ENCODE measurements around the gene PGLYRP3. TPM values are rescaled to one million over a fixed set of nuclear protein-coding genes. Genes with fewer than 3 reads are reported as not detected.

Gene PGLYRP3
- total RNA-seq, 1 donor from 2014 or later: not detected

- DNase-seq (ENCODE audit: low spot score): no peak
- H3K4me1 Mint-ChIP-seq (ENCODE audit: low read depth): peaks cover 17% of the 10 kb centered on the region
Measured at GRCh38 chr1:153345187-153346076, 32.7 kb upstream of the PGLYRP3 start.

DNA sequence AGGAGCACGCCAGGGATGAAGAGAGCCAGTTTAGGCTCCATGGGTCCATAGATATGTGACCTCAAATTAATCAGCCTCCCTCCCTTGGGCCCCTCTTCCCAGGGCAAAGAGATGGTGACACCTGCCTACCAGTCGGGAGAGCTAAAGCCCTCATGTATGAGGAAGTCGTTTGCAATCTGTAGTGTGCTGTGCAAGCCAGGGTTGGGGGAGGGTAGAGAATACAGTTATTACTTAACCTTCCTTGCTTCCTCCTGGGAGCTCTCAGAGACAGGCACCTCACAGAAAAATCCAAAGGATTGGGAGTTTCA, 31.9 kb upstream of the PGLYRP3 start:
- Mint-ChIP-seq H3K27ac (no peak overlapping the region), H3K4me3 (ENCODE audit: low read depth) (no peak overlapping the region), H3K27me3 (ENCODE audit: low read depth) (peaks cover 26% of the 10 kb centered on the region), H3K36me3 (ENCODE audit: low read depth) (no peaks in the 10 kb centered on the region), H3K9me3 (no peaks in the 10 kb centered on the region), H3K4me1 (ENCODE audit: low read depth) (peaks cover 20% of the 10 kb centered on the region)
- no peak for DNase-seq (ENCODE audit: low spot score)
- intact Hi-C loops (cut with micrococcal nuclease): no loop called here

More at GRCh38 chr1:153345187-153346076, 32.7 kb upstream of the PGLYRP3 start:
- H3K27ac Mint-ChIP-seq: no peak overlapping the region
- intact Hi-C loops (cut with micrococcal nuclease): no loop called here
- no peaks in the 10 kb centered on the region for H3K36me3 Mint-ChIP-seq (ENCODE audit: low read depth)
- H3K4me3 Mint-ChIP-seq (ENCODE audit: low read depth): no peak overlapping the region
- no peaks in the 10 kb centered on the region for H3K9me3 Mint-ChIP-seq
- peaks cover 25% of the 10 kb centered on the region for H3K27me3 Mint-ChIP-seq (ENCODE audit: low read depth)

DNA sequence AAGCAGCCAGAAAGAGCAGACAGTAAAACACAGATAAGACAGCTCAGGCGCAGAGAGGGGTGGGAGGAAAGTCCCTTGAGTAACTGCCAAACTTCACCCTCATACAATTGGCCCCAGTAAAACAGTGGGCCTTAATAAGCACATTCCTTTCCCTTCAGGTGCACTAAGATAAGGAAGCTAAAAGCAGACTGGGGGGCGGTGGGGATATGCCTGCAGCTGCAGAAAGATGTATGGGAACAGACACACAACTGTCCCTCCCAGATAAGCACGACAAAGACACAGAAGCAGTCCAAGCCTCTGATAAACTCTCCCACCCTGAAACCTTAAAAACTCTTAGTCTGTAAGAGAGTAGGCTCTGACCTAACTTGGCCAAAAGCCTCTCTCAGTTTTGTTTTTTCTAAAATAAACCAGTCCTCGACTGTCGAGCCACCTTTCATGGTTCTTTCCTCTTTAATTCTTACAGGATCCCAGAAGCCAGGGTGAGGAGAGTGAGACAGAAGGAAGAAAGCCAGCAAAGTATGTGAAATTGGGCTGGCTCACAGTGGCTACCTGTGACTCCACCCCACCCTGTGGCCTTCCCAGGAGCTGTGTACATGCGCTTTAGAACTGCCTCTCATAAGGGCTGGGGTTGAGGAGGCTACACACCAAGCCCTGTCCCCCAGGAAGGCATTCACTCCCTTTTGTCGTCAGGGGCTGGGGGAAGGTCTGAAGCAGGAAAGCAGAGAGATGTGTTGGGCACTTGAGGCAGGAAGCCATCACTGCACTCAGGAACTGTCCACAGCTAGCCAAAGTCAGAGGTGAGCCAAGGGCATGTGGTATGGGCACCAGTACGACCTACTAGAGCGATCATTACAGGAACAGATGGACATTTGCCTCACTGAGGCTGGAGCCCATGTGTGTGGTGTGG, 31.3 kb upstream of the PGLYRP3 start:
- H3K4me1 Mint-ChIP-seq (ENCODE audit: low read depth): peaks cover 20% of the 10 kb centered on the region
- no peaks in the 10 kb centered on the region for H3K9me3 Mint-ChIP-seq
- no peaks in the 10 kb centered on the region for H3K36me3 Mint-ChIP-seq (ENCODE audit: low read depth)
- no peak for DNase-seq (ENCODE audit: low spot score)
- H3K27me3 Mint-ChIP-seq (ENCODE audit: low read depth): peaks cover 28% of the 10 kb centered on the region
- intact Hi-C loops (cut with micrococcal nuclease): no loop called here
- no peak overlapping the region for H3K27ac Mint-ChIP-seq
- no peak overlapping the region for H3K4me3 Mint-ChIP-seq (ENCODE audit: low read depth)

- peaks cover 35% of the 10 kb centered on the region for H3K27me3 Mint-ChIP-seq (ENCODE audit: low read depth)
- no peak overlapping the region for H3K4me3 Mint-ChIP-seq (ENCODE audit: low read depth)
- no peaks in the 10 kb centered on the region for H3K9me3 Mint-ChIP-seq
- H3K36me3 Mint-ChIP-seq (ENCODE audit: low read depth): no peaks in the 10 kb centered on the region
- H3K27ac Mint-ChIP-seq: no peak overlapping the region
- DNase-seq (ENCODE audit: low spot score): no peak
- peaks cover 20% of the 10 kb centered on the region for H3K4me1 Mint-ChIP-seq (ENCODE audit: low read depth)
- intact Hi-C loops (cut with micrococcal nuclease): no loop called here
Measured at GRCh38 chr1:153343040-153343681, 30.4 kb upstream of the PGLYRP3 start.

DNA sequence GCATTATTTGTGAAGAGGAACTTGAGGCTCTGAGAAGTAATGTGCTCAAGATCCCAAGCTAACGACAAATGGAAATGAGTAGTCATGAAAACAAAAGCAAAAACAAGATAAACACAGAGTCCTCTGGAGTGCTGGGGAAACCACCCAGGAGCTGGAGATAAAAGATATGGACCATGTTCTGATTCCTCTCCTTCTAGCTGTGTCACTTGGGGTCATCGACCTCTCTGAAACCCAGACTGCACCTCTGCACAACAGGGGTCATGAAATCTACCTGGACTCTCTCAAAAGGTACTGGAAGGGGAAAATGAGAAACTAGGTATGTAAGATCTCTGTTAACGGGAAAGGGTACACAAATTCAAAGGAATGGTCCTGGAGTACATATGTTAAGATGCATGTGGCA, 29.4 kb upstream of the PGLYRP3 start:
- no peak overlapping the region for H3K27ac Mint-ChIP-seq
- H3K4me3 Mint-ChIP-seq (ENCODE audit: low read depth): no peak overlapping the region
- peaks cover 36% of the 10 kb centered on the region for H3K27me3 Mint-ChIP-seq (ENCODE audit: low read depth)
- H3K4me1 Mint-ChIP-seq (ENCODE audit: low read depth): peaks cover 20% of the 10 kb centered on the region
- DNase-seq (ENCODE audit: low spot score): no peak
- H3K36me3 Mint-ChIP-seq (ENCODE audit: low read depth): no peaks in the 10 kb centered on the region
- H3K9me3 Mint-ChIP-seq: no peaks in the 10 kb centered on the region
- intact Hi-C loops (cut with micrococcal nuclease): no loop called here

GRCh38 chr1:153341431-153341934, 28.7 kb upstream of the PGLYRP3 start:
- no peak for DNase-seq (ENCODE audit: low spot score)
- Mint-ChIP-seq H3K4me1 (ENCODE audit: low read depth) (peaks cover 20% of the 10 kb centered on the region), H3K27me3 (ENCODE audit: low read depth) (peaks cover 34% of the 10 kb centered on the region), H3K36me3 (ENCODE audit: low read depth) (no peaks in the 10 kb centered on the region), H3K4me3 (ENCODE audit: low read depth) (no peak overlapping the region), H3K9me3 (no peaks in the 10 kb centered on the region), H3K27ac (no peak overlapping the region)
- intact Hi-C loops (cut with micrococcal nuclease): no loop called here

DNA sequence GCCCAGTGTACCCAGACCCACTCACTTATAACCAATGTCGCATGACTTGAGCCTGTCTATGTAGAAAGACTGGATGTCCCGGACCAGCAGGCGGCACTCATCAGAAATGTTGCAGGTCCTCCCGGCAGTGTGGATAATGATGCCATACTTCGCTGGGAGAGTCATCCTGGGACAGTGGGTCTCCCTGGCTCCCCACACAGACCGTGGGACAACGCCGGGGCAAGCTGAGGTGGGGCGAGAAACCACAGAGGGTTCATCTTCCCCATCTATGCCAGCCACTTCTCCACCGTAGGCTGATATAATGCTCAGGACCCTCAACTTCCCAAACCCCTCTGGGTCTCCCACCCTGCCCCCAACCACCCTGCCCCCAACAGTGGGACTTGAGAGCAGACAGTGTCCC, 27.6 kb upstream of the PGLYRP3 start:
- DNase-seq (ENCODE audit: low spot score): no peak
- H3K36me3 Mint-ChIP-seq (ENCODE audit: low read depth): no peaks in the 10 kb centered on the region
- no peaks in the 10 kb centered on the region for H3K9me3 Mint-ChIP-seq
- H3K4me1 Mint-ChIP-seq (ENCODE audit: low read depth): peaks cover 14% of the 10 kb centered on the region
- H3K4me3 Mint-ChIP-seq (ENCODE audit: low read depth): no peak overlapping the region
- H3K27me3 Mint-ChIP-seq (ENCODE audit: low read depth): peaks cover 27% of the 10 kb centered on the region
- no peak overlapping the region for H3K27ac Mint-ChIP-seq
- intact Hi-C loops (cut with micrococcal nuclease): no loop called here

DNA sequence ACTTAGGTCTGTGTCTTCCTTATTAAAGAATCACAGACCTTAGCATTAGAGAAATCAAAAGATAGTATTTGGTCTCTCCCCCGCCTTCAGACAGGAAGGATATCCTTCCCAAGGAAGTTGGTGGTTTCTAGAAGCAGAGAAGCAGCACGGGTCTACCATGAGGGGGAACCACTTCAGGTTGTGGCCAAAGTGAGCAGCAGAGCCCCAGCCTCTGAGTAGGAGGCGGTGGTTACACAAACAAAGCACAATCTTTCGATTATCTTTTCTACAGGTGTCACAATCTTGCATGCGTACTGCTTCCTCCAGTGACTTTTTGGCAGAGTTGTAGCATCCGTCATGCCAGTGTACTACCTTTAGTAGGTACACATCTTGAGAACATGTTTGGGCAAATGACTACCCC, 27.1 kb upstream of the PGLYRP3 start:
- no peak for DNase-seq (ENCODE audit: low spot score)
- no peaks in the 10 kb centered on the region for H3K9me3 Mint-ChIP-seq
- H3K36me3 Mint-ChIP-seq (ENCODE audit: low read depth): no peaks in the 10 kb centered on the region
- H3K27me3 Mint-ChIP-seq (ENCODE audit: low read depth): peaks cover 27% of the 10 kb centered on the region
- intact Hi-C loops (cut with micrococcal nuclease): no loop called here
- no peak overlapping the region for H3K4me3 Mint-ChIP-seq (ENCODE audit: low read depth)
- H3K27ac Mint-ChIP-seq: no peak overlapping the region
- peaks cover 14% of the 10 kb centered on the region for H3K4me1 Mint-ChIP-seq (ENCODE audit: low read depth)

DNA sequence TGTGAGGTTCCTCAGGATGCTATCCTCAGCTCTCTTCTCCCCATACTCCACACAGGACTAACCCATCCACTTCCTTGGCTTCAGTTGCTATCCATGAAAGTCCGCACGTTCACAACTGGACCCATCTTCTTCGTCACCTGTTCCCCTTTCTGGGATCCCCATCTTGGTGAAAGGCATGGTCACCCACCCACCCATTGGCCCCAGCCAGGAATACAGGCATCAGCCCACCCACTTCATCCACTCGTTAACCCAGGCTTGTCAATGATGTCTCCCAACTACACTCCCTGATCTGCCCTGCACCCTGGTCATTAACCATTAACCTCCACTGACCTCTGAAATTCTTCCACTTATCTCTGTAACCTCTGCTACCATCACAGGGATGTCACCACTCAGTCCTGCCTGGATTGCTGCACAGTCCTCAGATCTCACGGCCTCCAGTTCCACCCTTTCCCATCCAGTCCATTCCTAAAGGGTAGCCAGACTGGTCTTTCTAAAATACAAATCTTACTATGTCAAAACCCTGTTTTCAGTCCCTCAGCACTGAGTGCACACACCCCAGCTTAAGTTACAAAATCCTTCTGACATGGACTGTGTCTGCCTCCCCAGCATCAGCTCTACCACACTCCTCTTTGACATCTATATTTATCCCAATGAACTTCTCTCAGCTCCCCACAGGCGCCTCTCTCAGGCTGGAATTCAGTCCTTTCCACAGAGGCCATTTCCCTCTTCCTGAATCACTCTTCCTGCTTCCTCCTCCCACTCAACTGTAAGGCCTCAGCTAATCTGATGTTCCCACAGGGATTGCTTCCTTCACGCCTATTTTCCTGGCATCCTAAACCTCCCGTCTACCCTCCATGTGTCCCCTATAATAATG, 25.5 kb upstream of the PGLYRP3 start:
- no peak for DNase-seq (ENCODE audit: low spot score)
- Mint-ChIP-seq H3K9me3 (no peaks in the 10 kb centered on the region), H3K36me3 (ENCODE audit: low read depth) (no peaks in the 10 kb centered on the region), H3K4me1 (ENCODE audit: low read depth) (peaks cover 3% of the 10 kb centered on the region), H3K27me3 (ENCODE audit: low read depth) (peaks cover 24% of the 10 kb centered on the region), H3K4me3 (ENCODE audit: low read depth) (no peak overlapping the region), H3K27ac (no peak overlapping the region)
- intact Hi-C loops (cut with micrococcal nuclease): no loop called here

DNA sequence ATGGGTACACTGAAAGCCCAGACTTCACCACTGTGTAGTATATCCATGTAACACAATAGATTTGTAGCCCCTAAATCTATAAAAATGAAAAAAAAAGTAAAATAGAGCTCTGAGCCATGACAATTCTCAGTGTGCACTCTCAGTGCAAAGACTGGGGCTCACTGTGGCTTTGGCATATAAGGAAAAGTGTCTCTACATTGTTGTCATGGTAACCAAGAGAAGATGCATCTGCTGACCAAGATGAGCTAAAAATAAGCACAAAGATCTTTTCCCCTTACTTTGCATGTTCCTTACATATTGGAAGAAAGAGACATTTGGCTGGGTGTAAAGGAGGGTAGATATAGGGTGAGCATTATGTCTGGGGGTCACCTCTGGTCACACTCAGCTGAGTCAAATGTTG, 23.9 kb upstream of the PGLYRP3 start:
- H3K4me3 Mint-ChIP-seq (ENCODE audit: low read depth): no peak overlapping the region
- H3K27ac Mint-ChIP-seq: no peak overlapping the region
- intact Hi-C loops (cut with micrococcal nuclease): no loop called here
- no peak for DNase-seq (ENCODE audit: low spot score)
- peaks cover 17% of the 10 kb centered on the region for H3K27me3 Mint-ChIP-seq (ENCODE audit: low read depth)
- H3K36me3 Mint-ChIP-seq (ENCODE audit: low read depth): no peaks in the 10 kb centered on the region
- peaks cover 3% of the 10 kb centered on the region for H3K4me1 Mint-ChIP-seq (ENCODE audit: low read depth)
- H3K9me3 Mint-ChIP-seq: no peaks in the 10 kb centered on the region

GRCh38 chr1:153333902-153334301, 21.1 kb upstream of the PGLYRP3 start:
- no peaks in the 10 kb centered on the region for H3K36me3 Mint-ChIP-seq (ENCODE audit: low read depth)
- H3K4me3 Mint-ChIP-seq (ENCODE audit: low read depth): no peak overlapping the region
- DNase-seq (ENCODE audit: low spot score): no peak
- H3K27ac Mint-ChIP-seq: no peak overlapping the region
- H3K4me1 Mint-ChIP-seq (ENCODE audit: low read depth): no peaks in the 10 kb centered on the region
- H3K9me3 Mint-ChIP-seq: peaks cover 7% of the 10 kb centered on the region
- peaks cover 16% of the 10 kb centered on the region for H3K27me3 Mint-ChIP-seq (ENCODE audit: low read depth)
- intact Hi-C loops (cut with micrococcal nuclease): no loop called here

GRCh38 chr1:153324912-153325311, 12.2 kb upstream of the PGLYRP3 start:
- no peak for DNase-seq (ENCODE audit: low spot score)

More at GRCh38 chr1:153324912-153325311, 12.2 kb upstream of the PGLYRP3 start:
- H3K27ac Mint-ChIP-seq: no peak overlapping the region
- peaks cover 1% of the 10 kb centered on the region for H3K27me3 Mint-ChIP-seq (ENCODE audit: low read depth)
- H3K4me3 Mint-ChIP-seq (ENCODE audit: low read depth): no peak overlapping the region
- H3K9me3 Mint-ChIP-seq: peaks cover 18% of the 10 kb centered on the region
- no peaks in the 10 kb centered on the region for H3K4me1 Mint-ChIP-seq (ENCODE audit: low read depth)
- H3K36me3 Mint-ChIP-seq (ENCODE audit: low read depth): no peaks in the 10 kb centered on the region
- intact Hi-C loops (cut with micrococcal nuclease): no loop called here

Measured in activated T-helper 2 cell treated with anti-CD3 and anti-CD28 coated beads, Interferon-gamma antibody, Interleukin-2, Interleukin-4, amounts not matched to agents 10 μg/mL and 5 μg/mL and 100 μg/mL, durations not matched to agents 14 hours and 24 hours and 36 hours (primary cell).